Islet precursor cell (in vitro differentiated cells): ENCODE results near the gene WFDC1.
"Not testable (repeated sequence)": the region's sequence is repeated elsewhere in the genome, so short reads cannot be mapped to it uniquely, and the experiment has no call there.

ENCODE experiments used
- DNase-seq: peaks from one replicate; pipeline ENCODE4 v3.0.0-alpha.2; 2018

The WFDC1 gene

GRCh38 chr16:84330685-84331050 is 36.0 kb downstream of the WFDC1 start:
- no peak for DNase-seq

GRCh38 chr16:84331998-84332780 is 37.5 kb downstream of the WFDC1 start:
- no peak for DNase-seq

GRCh38 chr16:84332975-84333684 is 38.5 kb downstream of the WFDC1 start:
- DNase-seq: no peak

- no peak for DNase-seq
Observed at GRCh38 chr16:84334058-84334457, 39.4 kb downstream of the WFDC1 start.

GRCh38 chr16:84334482-84334881 is 39.8 kb downstream of the WFDC1 start:
- no peak for DNase-seq

- not testable (repeated sequence) for DNase-seq
Observed at GRCh38 chr16:84337236-84337635, 42.6 kb downstream of the WFDC1 start.

GRCh38 chr16:84339311-84339710 is 44.6 kb downstream of the WFDC1 start:
- no peak for DNase-seq

- no peak for DNase-seq
Observed at GRCh38 chr16:84339766-84340165, 45.1 kb downstream of the WFDC1 start.

GRCh38 chr16:84340325-84341040 is 45.8 kb downstream of the WFDC1 start:
- DNase-seq: no peak

GRCh38 chr16:84341528-84342295 is 47.0 kb downstream of the WFDC1 start:
- DNase-seq: no peak

GRCh38 chr16:84343800-84344199 is 49.1 kb downstream of the WFDC1 start:
- not testable (repeated sequence) for DNase-seq

- DNase-seq: no peak
Observed at GRCh38 chr16:84344781-84345180, 50.1 kb downstream of the WFDC1 start.

GRCh38 chr16:84347161-84347560 is 52.5 kb downstream of the WFDC1 start:
- no peak for DNase-seq

- no peak for DNase-seq
Observed at GRCh38 chr16:84348386-84348888, 53.8 kb downstream of the WFDC1 start.

- no peak for DNase-seq
Observed at GRCh38 chr16:84349862-84350684, 55.4 kb downstream of the WFDC1 start.

GRCh38 chr16:84350685-84351400 is 56.2 kb downstream of the WFDC1 start:
- DNase-seq: no peak

- no peak for DNase-seq
Observed at GRCh38 chr16:84351630-84352029, 57.0 kb downstream of the WFDC1 start.

- no peak for DNase-seq
Observed at GRCh38 chr16:84354306-84354705, 59.6 kb downstream of the WFDC1 start.

GRCh38 chr16:84355149-84355548 is 60.5 kb downstream of the WFDC1 start:
- DNase-seq: no peak

GRCh38 chr16:84356176-84356575 is 61.5 kb downstream of the WFDC1 start:
- no peak for DNase-seq

- peak; percentile 89 for DNase-seq
Observed at GRCh38 chr16:84356591-84357116, 62.0 kb downstream of the WFDC1 start.
